HG02981 (cell line): ENCODE measurements around the gene TFF2.

Experiments
- ATAC-seq: cut with Tn5 transposase; IDR thresholded peaks from one replicate; pipeline ENCODE4 v1.9.1; 2021; ENCODE audit warnings: mild to moderate bottlenecking, moderate library complexity; ENCODE audit not compliant: unreplicated experiment

The TFF2 gene

DNA sequence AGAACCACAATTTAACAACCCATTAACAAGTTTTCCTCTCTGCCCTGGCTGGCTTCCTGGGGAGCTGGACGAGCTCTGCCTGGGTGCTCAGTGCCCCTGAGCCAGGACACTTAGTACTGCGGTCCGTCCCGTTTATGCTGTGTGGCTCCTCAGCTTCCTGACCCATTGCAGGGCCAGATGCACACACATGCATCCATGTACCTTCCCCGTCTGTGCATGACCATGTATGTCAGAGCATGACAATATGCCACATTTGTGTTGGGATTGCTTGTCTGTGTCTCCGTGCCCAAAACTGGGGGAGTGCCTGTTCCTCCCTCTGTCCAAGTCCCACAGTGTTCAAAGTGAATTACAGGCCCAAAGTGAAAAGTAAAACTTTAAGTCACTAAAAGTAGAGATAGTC, 25.9 kb downstream of the TFF2 start:
- ATAC-seq: no peak

DNA sequence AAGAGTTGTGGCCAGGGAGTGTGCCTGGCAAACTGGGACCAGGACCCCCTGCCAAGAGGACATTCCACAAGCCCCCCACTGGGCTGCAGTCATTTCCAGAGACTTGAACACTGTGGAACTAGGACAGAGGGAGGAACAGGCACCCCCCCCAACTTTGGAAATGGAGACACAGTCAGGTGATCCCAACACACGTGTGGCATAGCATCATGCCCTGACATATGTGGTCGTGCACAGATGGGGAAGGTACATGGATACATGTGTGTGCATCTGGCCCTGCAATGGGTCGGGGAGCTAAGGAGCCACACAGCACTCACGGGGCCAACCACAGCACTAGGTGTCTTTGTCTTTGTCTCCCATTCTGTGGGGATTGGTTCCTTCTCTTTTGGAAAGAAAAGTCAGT, 28.9 kb downstream of the TFF2 start:
- ATAC-seq: no peak

DNA sequence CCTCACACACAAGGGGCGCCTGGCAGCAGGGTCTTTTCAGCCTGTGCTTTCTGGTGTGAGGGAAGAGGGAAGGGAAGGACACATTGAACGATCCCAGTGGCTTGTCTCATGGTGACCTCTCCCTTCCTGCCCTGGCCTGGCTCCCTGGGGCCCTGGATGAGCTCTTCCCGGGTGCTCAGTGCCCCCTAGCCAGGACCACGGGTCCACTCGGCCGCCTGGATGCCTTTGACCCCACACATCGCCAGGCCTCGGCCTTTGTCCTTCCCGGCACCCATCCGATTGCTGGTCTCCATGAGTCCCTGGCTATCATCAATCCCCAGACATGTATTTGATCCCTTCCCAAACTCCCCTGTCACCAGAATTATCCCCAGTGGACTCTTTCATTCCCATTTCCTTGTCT, 29.6 kb downstream of the TFF2 start:
- no peak for ATAC-seq

DNA sequence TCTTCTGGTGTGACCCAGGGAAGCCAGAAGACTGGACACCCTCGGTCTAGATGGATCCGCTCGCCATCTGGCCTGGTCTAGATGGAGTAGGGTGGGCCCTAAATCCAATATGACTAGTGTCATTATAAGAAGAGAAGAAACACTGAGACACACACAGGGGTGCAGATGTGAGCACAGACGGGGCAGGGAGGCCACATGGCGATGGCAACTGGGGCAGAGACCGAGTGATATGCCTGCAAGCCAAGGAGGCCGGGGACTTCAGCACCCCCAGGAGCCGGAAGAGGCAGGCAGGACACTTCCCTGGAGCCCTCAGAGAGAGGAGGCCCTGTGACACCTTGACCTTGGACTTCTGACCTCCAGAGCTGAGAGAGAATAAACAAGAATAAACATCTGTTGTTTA, 30.0 kb downstream of the TFF2 start:
- ATAC-seq: no peak

DNA sequence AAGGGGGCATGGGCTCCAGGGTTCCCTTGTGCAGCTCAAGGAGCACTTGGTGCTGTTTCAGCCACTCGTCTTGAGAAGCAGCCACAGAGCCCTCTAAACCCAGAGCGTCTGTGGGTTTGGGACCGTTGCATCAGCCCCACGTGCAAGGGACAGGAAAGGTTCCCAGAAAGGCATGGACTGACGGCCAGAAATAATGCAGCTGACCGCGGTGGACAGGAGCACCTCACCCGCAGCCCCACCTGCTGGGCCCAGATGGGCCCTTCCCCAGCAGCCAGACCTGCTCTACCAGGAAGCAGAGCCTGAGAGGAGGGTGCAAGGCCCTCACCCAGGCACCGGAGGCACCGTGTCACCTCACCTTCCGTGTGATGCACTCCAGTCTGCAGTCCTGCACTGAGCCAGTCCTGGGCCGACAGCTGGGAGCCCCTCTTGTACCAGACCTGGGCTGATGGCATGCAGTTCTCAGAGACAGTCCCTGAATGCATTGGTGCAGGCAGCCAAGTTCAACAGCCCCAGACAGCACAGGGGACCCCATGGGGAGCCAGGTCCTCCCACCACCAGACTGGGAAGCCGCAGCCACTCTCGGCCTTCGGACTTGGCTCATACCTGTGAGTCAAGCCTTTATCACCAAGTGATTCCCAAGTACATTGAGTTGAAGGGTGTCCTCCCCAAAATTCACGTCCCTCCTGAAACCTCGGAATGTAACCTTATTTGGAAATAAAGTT, 30.8 kb downstream of the TFF2 start:
- no peak for ATAC-seq

DNA sequence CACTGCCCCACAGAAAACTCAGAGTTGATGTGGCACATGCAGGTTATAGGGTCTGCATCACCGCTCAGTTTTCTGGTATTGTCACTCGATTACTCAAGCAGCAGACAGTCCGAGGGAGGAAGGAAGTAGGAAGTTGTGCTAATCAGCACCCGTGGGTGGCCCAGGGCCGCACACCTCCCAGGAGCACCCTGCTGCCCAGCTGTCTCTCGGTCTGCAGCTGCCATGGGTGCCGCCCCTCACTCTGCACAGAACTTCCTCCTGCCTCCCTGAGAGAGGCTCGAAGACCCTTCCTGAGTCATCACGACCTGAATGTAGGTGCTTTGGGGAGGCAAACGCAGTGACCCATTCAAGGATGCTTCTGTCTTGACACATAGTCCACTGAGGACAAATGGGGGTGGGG, 31.4 kb downstream of the TFF2 start:
- ATAC-seq: no peak

DNA sequence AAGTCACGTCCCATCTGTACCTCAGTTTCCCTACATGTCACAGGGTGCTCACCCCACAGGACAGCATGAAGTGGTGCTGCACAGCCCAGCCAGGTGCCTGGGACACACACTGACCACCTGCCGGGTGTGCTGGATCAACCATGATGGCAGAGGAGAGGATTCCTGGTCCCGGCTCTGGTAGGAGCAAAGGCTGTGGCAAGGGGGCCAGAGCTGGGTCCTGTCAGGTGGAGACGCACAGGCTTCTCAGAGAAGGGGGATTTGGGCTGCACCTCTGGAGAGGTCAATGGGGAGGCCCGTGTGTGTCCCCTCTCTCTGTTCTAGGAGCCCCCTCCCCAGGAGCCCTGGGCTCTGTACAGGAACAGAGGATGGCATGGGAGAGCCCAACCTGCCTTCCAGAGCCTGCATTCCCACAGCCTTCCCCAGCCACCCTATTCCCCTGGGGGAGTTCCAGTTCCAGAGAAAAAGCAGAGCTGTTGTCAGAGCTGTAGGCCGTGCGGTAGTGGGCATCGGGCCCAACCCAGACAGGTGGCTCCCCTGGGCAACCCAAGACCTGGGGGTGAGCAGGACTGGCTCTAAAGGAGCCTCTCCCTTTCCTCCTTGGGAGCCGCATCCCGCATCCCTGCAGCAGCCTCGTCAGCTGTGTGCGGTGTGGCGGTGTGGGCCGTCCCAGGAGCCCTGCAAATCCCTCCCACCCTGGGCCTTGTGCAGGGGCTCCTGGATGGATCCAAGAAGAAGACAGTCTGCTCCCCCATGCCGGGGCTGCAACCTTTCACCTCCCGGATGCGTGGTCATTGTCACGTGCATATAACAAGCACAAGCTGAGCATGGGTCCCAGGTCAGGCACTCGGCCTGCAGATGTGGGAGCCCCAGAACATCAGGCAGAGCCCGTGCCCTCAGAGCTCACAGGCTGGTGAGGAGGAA, 32.7 kb downstream of the TFF2 start:
- ATAC-seq: no peak

DNA sequence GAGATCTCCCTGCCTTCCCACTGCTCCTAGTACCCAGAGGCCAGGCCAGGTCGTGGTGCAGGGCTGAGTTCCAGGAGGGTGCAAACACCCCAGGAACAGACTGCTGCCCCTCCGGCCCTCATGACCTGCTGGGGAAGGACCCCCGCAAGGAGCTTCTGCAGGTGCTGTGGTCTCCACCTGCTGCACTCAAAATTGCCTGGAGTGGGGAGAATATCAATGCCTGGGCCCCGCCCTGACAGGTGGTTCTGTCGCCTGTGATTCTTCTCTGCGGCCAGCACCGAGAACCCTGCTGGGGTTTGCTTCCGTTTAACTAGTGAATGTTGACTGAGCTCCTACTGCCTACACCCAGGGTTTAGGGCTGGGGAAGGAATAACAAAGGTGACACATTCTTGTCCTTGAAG, 33.5 kb downstream of the TFF2 start:
- no peak for ATAC-seq

DNA sequence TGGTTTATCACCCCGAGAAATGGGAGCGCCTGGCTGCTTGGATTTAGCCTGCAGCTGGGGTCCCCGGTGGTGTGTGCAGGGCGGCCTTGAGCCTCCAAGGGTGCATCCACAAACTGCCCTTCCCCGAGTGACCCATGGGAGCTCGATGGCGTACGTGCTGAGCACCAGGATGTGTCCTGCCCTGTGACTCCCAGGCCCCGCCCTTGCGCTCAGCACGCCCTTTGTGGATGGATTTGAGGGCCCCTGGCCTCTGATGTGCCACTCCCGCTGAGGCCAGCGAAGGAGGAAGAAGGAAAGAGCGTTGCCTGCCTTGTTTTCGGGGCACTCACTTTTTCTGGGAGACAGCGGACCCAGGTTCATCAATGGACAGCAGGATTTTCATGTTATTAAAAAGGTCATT, 33.9 kb downstream of the TFF2 start:
- no peak for ATAC-seq

DNA sequence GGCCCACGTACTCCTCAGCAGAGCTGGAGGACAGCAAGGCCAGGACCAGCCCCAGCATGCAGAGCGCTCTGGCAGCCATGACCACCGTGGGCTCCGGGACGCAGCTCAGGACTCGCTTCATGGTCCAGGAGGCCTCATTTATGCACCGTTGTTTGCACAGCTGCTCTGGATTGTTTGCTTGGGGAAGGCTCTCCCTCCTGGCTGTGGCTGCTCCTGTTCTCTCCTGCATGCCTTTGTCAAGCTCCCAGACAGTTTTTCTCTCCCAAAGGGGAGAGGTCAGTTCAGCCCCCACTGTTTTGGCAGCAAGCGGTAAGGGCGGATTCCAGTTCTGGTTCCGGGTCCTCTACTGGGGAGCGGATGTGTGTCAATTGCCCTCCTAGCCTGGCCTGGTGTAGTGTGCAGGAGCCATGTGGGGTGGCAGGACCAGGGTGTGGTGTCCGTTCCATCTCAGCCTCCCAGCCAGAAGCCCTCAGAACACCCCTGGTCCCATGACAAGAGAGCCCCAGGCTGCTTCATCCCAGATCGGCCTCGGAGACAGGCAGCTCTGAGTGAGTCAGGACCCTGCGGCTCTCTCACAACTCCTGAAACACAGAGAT, 35.4 kb downstream of the TFF2 start, which contains the start of gene TFF3:
Gene TFF3, minus strand, starts transcription at position 114 of the 596 bp plus-strand sequence. Its CDS starts 35 bp downstream, at position 79.
- ATAC-seq: no peak

DNA sequence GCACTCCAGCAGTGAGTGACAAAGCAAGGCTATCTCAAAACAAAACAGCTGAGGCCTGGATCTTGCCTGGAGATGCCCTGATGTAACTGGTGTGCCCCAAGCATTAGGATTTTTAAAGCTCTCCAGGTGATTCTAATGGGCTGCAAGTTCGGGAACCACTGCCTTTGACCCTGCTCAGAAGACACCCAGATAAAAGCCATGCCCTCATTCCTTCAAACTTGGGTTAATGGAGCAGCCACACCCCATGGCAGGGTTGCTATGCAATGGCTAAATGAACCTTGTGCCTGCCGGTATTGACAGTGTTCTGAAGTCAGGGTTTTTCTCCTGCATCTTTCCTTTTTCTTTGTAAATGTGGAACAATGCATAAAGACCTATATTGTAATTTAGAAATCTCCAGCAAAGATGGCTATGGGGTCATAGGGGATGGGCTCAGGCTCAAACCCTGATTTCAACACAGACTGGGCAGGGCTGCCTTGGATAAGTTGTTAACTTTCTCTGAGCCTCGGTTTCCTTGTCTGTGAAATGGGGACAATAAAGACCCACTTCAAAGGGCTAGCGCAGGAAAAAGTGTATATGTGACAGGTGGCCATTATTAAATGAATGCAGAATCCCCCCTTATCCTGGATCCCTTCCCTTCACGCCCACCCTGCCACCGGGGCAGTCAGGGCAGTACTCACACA, 36.0 kb downstream of the TFF2 start:
- ATAC-seq: no peak

DNA sequence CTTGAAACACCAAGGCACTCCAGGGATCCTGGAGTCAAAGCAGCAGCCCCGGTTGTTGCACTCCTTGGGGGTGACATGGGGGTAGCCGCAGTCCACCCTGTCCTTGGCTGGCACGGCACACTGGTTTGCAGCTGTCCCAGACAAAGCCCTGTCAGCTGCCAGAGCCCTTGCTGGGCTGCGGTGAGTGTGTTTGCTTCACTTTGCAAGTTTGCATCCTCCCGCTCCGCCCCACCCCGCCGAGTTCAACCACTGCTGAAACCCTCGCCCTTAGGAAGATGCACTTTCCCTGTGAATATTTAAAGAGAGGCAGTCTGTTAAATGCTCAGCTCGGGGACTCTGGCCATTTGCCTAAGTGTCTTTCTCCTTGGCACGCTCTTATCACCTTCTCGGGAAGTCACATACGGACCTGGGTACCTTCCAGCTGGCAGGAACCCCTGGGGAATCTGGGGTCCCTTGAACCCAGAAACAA, 37.3 kb downstream of the TFF2 start:
- no peak for ATAC-seq

DNA sequence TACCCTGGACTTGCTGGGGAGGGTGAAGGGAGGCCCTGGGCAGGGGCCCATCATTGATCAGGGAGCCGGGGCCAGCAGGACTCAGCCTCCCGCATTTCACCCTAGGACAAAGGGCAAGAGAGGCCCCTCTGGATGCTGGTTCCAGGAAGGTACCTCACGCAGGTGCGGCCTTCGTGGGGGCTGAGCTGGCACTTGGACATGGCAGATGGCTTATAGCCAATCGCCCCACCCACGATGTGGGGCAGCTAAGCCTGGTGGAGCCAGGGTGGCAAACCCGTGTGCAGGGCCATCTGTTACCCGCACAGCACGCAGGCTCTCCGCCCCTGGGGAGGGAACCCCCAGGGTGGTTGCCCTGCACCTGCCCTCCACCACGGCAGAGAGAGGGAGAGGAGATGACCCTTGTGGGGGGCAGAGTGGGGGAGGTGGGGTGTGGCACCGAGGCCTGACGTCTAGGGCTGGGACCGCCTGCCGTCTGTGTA, 38.1 kb downstream of the TFF2 start:
- ATAC-seq: no peak

DNA sequence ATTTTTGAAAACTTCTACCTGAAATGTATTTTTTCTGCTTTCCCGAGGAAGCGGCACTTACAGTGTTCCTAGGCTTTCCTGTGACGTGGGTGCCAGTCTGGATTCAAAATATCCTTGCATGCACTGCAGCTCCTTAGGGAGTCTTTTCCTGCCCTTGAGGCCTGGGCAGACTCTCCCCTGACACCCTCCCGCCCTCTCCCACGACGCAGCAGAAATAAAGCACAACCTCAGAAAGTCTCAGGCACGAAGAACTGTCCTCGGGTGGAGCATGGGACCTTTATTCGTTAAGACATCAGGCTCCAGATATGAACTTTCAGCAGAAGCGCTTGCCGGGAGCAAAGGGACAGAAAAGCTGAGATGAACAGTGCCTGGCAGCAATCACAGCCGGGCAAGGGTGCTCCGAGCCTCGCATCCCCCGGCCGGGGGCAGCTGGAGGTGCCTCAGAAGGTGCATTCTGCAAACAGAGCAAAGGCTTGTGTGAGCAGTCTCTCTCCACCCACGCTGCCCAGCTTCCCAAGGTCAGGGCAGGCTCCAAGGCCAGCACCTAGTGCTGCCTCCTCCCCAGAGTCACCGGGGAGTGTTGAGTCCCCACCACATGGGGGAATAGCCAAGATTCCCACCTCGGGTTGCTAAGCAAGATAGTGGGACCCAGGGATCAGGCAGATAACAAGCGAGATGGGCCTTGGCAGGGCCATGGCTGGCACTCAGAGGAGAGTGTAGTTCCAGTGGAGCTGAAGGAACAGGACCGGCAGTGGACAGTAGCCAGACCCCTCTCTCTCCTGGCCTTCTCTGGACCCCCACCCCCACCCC, 38.8 kb downstream of the TFF2 start:
- ATAC-seq: no peak

DNA sequence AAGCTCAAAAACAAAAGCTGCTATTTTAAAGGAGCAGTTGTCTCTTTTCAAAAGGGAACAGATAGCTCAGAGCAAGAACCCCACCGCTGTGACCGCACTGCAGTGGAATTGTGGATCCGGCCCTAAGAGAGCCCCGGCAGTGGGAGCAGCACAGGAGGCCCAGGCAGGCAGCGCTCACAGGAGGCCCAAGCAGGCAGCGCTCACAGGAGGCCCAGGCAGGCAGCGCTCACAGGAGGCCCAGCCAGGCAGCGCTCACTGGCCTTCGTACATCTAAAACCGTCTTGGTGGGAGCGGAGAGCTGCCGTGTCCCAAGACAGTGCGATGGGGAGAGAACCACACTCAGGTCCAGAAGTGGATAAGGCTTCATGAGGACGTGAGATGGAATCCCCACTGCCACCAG, 39.6 kb downstream of the TFF2 start:
- ATAC-seq: no peak

DNA sequence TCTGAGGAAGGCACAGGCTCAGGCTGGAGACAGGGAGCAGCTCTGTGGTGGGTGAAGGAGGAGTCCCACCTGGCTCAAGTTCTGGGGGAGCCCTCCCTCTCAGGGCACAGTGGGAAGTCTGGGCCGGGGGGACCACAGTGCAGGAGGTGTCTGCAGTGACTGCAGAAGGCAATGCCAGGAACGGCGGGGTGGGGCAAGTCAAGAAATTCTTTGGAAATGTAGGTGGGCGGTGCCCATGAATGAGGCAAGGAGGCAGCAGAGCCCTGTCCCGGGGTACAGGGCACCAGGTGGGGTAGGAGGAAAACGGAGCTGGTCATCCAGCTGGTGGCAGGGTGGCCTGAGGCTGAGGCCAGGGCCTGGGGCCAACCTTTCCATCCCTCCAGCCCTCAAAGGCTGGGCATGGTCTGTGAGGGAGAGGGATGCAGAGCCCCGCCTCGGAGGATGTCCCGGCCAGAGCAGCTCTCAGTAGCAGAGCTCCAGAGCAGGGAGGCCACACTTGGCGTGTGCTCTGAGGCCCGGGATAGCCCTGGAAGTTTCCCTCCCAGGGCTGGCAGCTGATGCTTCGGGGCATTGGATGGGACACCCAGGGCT, 40.3 kb downstream of the TFF2 start:
- ATAC-seq: no peak

DNA sequence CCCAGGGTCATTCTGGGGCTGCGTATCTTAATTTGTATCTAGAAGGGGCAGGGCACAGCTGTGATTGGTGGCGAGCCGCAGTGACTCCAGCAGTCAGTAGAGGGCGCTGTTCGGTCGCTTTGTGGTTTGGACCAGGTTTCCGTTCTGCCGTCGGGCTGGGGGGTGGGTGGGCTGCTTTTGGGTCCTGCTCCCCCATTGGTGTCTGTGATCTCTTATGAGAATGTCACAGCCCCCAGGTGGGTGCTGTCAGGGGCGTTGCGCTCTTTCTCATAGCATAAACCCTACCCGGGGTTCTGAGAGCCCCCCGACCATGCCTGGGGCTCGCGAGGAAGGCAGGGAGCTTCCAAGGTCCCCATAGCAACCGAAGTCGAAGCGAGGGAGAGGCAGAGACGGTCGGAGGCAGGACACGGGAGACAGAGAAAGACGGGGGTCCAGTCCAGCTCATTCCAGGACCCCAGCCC, 41.0 kb downstream of the TFF2 start:
- no peak for ATAC-seq

DNA sequence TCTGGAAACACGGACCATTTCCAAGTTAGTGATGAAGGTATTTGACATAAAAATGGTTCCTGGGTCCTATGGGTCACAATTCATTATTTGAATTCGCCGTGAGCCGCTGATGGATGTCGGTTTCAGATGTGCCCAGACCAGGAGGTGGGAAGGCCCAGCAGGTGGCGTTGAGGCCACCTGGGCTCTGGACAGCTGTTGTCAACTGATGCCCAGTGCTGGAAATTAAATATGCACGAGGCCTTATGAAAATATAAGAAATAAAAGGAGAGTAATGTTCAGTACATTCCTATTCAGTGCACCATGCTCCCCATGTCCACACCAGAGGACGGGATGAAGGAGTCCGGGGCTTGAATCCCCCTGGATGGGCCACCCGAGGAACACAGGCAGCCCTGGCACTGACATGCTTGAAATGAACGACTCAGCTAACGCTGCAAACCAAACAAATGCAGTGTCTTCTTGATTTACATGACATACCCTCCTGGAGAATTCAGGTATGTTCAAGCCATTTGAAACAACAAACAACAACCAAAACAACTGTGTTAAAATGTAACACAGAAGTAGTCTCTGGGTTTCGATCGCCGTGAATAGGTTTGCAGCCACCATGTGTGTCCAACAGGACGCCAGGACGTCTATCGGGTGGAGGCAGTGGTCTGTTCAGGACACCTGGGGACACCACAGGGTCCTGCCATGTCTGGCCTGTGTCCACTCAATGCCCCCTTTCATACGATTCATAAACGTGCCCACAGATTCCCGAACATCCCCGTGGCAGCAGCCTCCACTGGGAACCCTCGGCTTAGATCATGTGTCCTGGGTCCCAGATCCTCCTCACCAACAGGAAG, 41.7 kb downstream of the TFF2 start:
- no peak for ATAC-seq
